ENCODE results near the gene TIMM22. TPM values are rescaled to one million over a fixed set of nuclear protein-coding genes. Genes with fewer than 3 reads are reported as not detected.

TIMM22 gene
- total and polyA plus RNA-seq, 2 of the 13 experiments (the other 11 are each of a cell fraction or from before 2014, with no cell fraction given), result 6.2 to 15.5 TPM

DNA sequence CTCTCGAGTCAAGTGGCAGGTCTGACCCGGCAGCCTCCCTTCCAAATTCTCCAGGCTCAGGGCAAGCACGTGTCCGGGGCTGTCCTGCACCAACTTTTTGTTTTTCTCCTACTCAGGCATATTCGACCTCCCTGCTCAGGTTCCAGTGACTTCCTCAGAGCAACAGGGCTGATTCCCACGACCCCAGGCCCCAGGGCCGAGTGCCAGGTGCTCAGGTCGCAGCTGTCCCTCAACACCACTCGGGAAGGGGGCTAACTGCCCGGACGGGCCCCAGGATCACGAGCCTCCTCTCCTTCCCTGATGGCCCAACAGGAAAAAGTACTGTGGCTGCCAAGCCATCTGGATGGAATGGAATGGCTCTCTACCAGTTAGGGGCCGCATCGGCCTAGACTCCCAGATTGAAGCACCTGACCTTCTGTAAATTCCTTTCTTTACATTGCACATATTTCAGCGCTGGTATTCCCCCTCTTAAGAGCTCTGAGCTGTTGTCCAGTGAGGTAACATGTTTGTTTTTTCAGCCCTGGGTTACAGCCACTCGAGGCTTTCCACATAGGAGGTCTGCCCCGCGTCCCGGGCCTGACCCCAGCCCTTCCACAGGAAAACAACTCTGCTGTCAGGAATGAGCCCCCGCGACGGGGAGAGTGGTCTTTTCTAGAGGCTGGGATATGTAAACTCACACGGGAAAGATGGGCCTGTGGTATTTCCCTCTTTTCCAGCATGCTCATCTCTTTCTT is 42.3 kb upstream of the TIMM22 start (continued):
- TF ChIP-seq ELF1 (CRISPR knock-in tag; IDR thresholded peaks at IDR 0.05) (no peak), ZNF564 (CRISPR knock-in tag; IDR thresholded peaks at IDR 0.05) (no peak), SPEN (CRISPR knock-in tag; IDR thresholded peaks at IDR 0.05; ENCODE audit: low read depth) (no peak), HES4 (CRISPR knock-in tag; IDR thresholded peaks at IDR 0.05; ENCODE audit: borderline replicate concordance) (no peak), EP300 (IDR thresholded peaks at IDR 0.05; ENCODE audit: low read depth in 2 of 2, low read length in 2 of 2) (0 out of 4 replicates have a peak, but pooled peaks of 1 of the 2 experiments have one; percentile 32), EP300 (CRISPR knock-in tag; IDR thresholded peaks at IDR 0.05; ENCODE audit: borderline replicate concordance) (peak; percentile 20; the same call in 1 of the 2 replicates), ZNF644 (CRISPR knock-in tag; IDR thresholded peaks at IDR 0.05; ENCODE audit: low read depth) (peak; percentile 33; the same call in 1 of the 2 replicates), TSC22D2 (CRISPR knock-in tag; IDR thresholded peaks at IDR 0.05; ENCODE audit: borderline replicate concordance) (no peak), ZNF326 (CRISPR knock-in tag; IDR thresholded peaks at IDR 0.05; ENCODE audit: borderline replicate concordance) (no peak), HDAC6 (IDR thresholded peaks at IDR 0.05; ENCODE audit: low read depth, low read length) (no peak), ZNF251 (CRISPR knock-in tag; IDR thresholded peaks at IDR 0.05) (no peak), KLF11 (CRISPR knock-in tag; IDR thresholded peaks at IDR 0.05) (no peak), NCOA1 (CRISPR knock-in tag; IDR thresholded peaks at IDR 0.05) (no peak), ATM (IDR thresholded peaks at IDR 0.05; ENCODE audit: borderline replicate concordance) (no peak), SRF (IDR thresholded peaks at IDR 0.05; ENCODE audit: low read depth, low read length) (no peak), IKZF1 (IDR thresholded peaks at IDR 0.05) (no peak), RXRA (CRISPR knock-in tag; IDR thresholded peaks at IDR 0.05) (peak; percentile 74; the same call in 1 of the 2 replicates), HOXA5 (CRISPR knock-in tag; IDR thresholded peaks at IDR 0.05) (no peak), RBAK (CRISPR knock-in tag; IDR thresholded peaks at IDR 0.05) (no peak), HCFC1 (IDR thresholded peaks at IDR 0.05; ENCODE audit: low read depth, low read length) (no peak), SETDB1 (CRISPR knock-in tag; IDR thresholded peaks at IDR 0.05; ENCODE audit: borderline replicate concordance) (no peak), FOXJ3 (CRISPR knock-in tag; IDR thresholded peaks at IDR 0.05; ENCODE audit: borderline replicate concordance) (0 out of 2 replicates have a peak, but pooled peaks have one; percentile 28), E2F1 (CRISPR knock-in tag; IDR thresholded peaks at IDR 0.05) (no peak), ZFP36L1 (CRISPR knock-in tag; IDR thresholded peaks at IDR 0.05) (no peak), ZNF607 (CRISPR knock-in tag; IDR thresholded peaks at IDR 0.05; ENCODE audit: borderline replicate concordance) (0 out of 2 replicates have a peak, but pooled peaks have one; percentile 25), ZNF124 (CRISPR knock-in tag; IDR thresholded peaks at IDR 0.05) (no peak), KAT7 (CRISPR knock-in tag; IDR thresholded peaks at IDR 0.05; ENCODE audit: borderline replicate concordance) (no peak)
- TF ChIP-seq, protein P1, sequence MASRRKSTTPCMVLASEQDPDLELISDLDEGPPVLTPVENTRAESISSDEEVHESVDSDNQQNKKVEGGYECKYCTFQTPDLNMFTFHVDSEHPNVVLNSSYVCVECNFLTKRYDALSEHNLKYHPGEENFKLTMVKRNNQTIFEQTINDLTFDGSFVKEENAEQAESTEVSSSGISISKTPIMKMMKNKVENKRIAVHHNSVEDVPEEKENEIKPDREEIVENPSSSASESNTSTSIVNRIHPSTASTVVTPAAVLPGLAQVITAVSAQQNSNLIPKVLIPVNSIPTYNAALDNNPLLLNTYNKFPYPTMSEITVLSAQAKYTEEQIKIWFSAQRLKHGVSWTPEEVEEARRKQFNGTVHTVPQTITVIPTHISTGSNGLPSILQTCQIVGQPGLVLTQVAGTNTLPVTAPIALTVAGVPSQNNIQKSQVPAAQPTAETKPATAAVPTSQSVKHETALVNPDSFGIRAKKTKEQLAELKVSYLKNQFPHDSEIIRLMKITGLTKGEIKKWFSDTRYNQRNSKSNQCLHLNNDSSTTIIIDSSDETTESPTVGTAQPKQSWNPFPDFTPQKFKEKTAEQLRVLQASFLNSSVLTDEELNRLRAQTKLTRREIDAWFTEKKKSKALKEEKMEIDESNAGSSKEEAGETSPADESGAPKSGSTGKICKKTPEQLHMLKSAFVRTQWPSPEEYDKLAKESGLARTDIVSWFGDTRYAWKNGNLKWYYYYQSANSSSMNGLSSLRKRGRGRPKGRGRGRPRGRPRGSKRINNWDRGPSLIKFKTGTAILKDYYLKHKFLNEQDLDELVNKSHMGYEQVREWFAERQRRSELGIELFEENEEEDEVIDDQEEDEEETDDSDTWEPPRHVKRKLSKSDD (CRISPR knock-in tag; IDR thresholded peaks at IDR 0.05; ENCODE audit: low read depth), result no peak
